WTC11 (cell line): ENCODE results near the gene ODAPH.
"Not testable (repeated sequence)": the region's sequence is repeated elsewhere in the genome, so short reads cannot be mapped to it uniquely, and the experiment has no call there.

ENCODE experiments used
- SOX15 ChIP-seq: fragments of 250-450 bp; sonication (Bioruptor Pico); IDR thresholded peaks from 2 replicates; pipeline ENCODE4 v1.9.0; 2021; ENCODE audit warnings: mild to moderate bottlenecking
- SP1 ChIP-seq: sonication (generic); formaldehyde crosslinking; conservative IDR thresholded peaks from 2 replicates; pipeline ENCODE4 v1.8.1; 2022; ENCODE audit warnings: missing genetic modification reagents
- TF ChIP-seq, protein P1 (sequence below): fragments of 200-600 bp; IDR thresholded peaks from 2 replicates; pipeline ENCODE4 v1.8.0; 2022; ENCODE audit warnings: antibody characterized with exemption

DNA sequence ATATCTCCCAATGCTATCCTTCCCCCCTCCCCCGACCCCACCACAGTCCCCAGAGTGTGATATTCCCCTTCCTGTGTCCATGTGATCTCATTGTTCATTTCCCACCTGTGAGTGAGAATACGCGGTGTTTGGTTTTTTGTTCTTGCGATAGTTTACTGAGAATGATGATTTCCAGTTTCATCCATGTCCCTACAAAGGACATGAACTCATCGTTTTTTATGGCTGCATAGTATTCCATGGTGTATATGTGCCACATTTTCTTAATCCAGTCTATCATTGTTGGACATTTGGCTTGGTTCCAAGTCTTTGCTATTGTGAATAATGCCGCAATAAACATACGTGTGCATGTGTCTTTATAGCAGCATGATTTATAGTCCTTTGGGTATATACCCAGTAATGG is 36.4 kb upstream of the ODAPH start:
- TF ChIP-seq, protein P1, sequence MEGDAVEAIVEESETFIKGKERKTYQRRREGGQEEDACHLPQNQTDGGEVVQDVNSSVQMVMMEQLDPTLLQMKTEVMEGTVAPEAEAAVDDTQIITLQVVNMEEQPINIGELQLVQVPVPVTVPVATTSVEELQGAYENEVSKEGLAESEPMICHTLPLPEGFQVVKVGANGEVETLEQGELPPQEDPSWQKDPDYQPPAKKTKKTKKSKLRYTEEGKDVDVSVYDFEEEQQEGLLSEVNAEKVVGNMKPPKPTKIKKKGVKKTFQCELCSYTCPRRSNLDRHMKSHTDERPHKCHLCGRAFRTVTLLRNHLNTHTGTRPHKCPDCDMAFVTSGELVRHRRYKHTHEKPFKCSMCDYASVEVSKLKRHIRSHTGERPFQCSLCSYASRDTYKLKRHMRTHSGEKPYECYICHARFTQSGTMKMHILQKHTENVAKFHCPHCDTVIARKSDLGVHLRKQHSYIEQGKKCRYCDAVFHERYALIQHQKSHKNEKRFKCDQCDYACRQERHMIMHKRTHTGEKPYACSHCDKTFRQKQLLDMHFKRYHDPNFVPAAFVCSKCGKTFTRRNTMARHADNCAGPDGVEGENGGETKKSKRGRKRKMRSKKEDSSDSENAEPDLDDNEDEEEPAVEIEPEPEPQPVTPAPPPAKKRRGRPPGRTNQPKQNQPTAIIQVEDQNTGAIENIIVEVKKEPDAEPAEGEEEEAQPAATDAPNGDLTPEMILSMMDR: not testable (repeated sequence)
- not testable (repeated sequence) for TF ChIP-seq SOX15, SP1 (CRISPR knock-in tag)
